ENCODE results near the gene WDR59.

DNA sequence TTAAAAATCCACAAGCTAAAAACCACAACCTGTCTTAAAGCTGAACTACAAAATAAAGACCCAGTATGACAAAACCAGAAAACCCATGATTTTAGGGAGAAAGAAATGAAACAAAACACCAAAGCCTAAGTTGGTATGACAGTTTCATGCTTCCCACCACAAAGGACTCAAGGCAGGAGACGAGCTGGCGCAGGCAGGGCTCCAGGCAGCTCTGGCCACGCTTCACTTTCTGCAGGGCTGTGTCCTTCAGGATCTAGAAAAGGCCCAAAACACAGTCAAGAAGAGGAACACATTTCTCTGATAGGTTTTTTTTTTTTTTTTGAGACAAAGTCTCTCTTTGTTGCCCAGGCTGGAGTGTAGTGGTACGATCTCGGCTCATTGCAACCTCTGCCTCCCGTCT is 75.3 kb downstream of the WDR59 start:
- no peak for TF ChIP-seq ZNF274 (IDR thresholded peaks at IDR 0.05; ENCODE audit: low read length)
- no peak for TF ChIP-seq ZNF274 (tag by site-specific recombination; IDR thresholded peaks at IDR 0.05; ENCODE audit: borderline replicate concordance)
- TF ChIP-seq ZNF132 (tag by site-specific recombination; IDR thresholded peaks at IDR 0.05; ENCODE audit: borderline replicate concordance): no peak
- TF ChIP-seq, protein P1, sequence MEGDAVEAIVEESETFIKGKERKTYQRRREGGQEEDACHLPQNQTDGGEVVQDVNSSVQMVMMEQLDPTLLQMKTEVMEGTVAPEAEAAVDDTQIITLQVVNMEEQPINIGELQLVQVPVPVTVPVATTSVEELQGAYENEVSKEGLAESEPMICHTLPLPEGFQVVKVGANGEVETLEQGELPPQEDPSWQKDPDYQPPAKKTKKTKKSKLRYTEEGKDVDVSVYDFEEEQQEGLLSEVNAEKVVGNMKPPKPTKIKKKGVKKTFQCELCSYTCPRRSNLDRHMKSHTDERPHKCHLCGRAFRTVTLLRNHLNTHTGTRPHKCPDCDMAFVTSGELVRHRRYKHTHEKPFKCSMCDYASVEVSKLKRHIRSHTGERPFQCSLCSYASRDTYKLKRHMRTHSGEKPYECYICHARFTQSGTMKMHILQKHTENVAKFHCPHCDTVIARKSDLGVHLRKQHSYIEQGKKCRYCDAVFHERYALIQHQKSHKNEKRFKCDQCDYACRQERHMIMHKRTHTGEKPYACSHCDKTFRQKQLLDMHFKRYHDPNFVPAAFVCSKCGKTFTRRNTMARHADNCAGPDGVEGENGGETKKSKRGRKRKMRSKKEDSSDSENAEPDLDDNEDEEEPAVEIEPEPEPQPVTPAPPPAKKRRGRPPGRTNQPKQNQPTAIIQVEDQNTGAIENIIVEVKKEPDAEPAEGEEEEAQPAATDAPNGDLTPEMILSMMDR (tag by site-specific recombination; IDR thresholded peaks at IDR 0.05): no peak
- no peak for TF ChIP-seq ZNF140 (tag by site-specific recombination; IDR thresholded peaks at IDR 0.05)
- TF ChIP-seq ZFP3 (tag by site-specific recombination; IDR thresholded peaks at IDR 0.05; ENCODE audit: low read depth): no peak
- no peak for TF ChIP-seq ZNF768 (tag by site-specific recombination; IDR thresholded peaks at IDR 0.05)
- no peak for TF ChIP-seq ZNF776 (tag by site-specific recombination; IDR thresholded peaks at IDR 0.05; ENCODE audit: borderline replicate concordance)
- TF ChIP-seq YY1 (tag by site-specific recombination; IDR thresholded peaks at IDR 0.05): no peak
- TF ChIP-seq ZNF24 (tag by site-specific recombination; IDR thresholded peaks at IDR 0.05): no peak
- TF ChIP-seq ZSCAN30 (tag by site-specific recombination; IDR thresholded peaks at IDR 0.05): no peak
- TF ChIP-seq, protein P2, sequence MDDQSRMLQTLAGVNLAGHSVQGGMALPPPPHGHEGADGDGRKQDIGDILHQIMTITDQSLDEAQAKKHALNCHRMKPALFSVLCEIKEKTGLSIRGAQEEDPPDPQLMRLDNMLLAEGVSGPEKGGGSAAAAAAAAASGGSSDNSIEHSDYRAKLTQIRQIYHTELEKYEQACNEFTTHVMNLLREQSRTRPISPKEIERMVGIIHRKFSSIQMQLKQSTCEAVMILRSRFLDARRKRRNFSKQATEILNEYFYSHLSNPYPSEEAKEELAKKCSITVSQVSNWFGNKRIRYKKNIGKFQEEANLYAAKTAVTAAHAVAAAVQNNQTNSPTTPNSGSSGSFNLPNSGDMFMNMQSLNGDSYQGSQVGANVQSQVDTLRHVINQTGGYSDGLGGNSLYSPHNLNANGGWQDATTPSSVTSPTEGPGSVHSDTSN (CRISPR knock-in tag; IDR thresholded peaks at IDR 0.05): no peak

Measured in HEK293 (cell line).